ENCODE results near the gene CCL5. TPM values are rescaled to one million over a fixed set of nuclear protein-coding genes. Genes with fewer than 3 reads are reported as not detected.

Gene CCL5
- polyA plus RNA-seq, 1 donor from 2014 or later, result not detected

DNA sequence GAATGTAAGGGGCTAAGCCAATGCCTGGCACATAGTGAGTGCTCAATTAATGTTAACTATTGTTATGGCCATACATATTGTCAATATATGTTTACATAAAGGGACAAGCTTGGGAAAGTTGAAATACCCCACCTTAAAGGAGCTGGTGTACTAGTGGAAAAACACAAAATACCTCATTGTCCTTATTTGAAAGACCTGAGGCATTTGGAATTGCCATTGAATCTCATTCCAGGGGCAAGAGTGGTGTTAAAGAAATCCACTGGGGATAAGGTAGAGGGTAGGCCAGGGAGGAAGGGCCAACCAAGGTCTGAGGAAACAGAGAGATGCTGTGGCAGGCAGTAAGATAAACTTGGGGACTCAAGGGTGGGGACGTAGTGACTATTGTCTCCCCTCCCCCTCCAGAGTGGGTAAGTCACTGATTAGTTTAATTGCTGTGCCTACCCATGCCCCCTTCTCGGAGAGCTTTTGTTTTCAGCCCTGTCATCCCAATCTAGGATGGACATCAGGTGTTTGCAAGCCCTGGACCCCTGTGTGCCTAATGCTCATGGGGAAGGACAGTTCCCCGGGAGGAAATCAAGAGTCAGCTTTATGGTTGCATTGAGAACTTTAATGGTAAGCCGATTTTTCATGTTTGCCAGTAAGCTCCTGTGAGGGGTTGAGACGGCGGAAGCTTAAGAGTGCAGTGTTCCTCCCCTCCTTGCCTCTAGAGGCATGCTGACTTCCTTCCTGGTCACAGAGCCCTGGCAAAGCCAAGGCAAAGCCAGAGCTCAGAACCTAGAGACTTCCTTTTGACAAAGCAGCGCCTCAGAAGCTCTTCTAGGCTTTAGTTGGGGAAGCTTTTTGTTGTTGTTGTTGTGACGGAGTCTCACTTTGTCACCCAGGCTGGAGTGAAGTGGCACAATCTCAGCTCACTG, 9.0 kb downstream of the CCL5 start:
- Histone ChIP-seq H3K9ac (ENCODE audit: low read length) (no peak overlapping the region), H3K9me3 (ENCODE audit: low read length) (no peaks in the 10 kb centered on the region), H3K79me2 (replicated peaks; ENCODE audit: insufficient read depth, low read length) (no peaks in the 10 kb centered on the region), H2AFZ (ENCODE audit: low read depth, low read length) (no peak overlapping the region), H3K9me2 (ENCODE audit: insufficient read depth, low read length) (no peaks in the 10 kb centered on the region), H4K20me1 (ENCODE audit: insufficient read depth) (no peaks in the 10 kb centered on the region), H3F3A (ENCODE audit: insufficient read depth, low read length, poor library complexity, severe bottlenecking) (no peaks in the 10 kb centered on the region), H3K4me3 (ENCODE audit: low read length) (no peak overlapping the region), H3K36me3 (ENCODE audit: insufficient read depth, low read length) (no peaks in the 10 kb centered on the region), H3K4me2 (ENCODE audit: low read length) (no peak overlapping the region), H3K27ac (ENCODE audit: low read length) (no peak overlapping the region), H3K27me3 (ENCODE audit: insufficient read depth, low read depth, low read length) (no peaks in the 10 kb centered on the region)
- TF ChIP-seq, protein P1, sequence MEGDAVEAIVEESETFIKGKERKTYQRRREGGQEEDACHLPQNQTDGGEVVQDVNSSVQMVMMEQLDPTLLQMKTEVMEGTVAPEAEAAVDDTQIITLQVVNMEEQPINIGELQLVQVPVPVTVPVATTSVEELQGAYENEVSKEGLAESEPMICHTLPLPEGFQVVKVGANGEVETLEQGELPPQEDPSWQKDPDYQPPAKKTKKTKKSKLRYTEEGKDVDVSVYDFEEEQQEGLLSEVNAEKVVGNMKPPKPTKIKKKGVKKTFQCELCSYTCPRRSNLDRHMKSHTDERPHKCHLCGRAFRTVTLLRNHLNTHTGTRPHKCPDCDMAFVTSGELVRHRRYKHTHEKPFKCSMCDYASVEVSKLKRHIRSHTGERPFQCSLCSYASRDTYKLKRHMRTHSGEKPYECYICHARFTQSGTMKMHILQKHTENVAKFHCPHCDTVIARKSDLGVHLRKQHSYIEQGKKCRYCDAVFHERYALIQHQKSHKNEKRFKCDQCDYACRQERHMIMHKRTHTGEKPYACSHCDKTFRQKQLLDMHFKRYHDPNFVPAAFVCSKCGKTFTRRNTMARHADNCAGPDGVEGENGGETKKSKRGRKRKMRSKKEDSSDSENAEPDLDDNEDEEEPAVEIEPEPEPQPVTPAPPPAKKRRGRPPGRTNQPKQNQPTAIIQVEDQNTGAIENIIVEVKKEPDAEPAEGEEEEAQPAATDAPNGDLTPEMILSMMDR (IDR thresholded peaks at IDR 0.05; ENCODE audit: poor library complexity, severe bottlenecking), result no peak
- TF ChIP-seq MXI1 (conservative IDR thresholded peaks at IDR 0.05; ENCODE audit: poor library complexity, severe bottlenecking) (no peak), SMC3 (conservative IDR thresholded peaks at IDR 0.05; ENCODE audit: poor library complexity) (no peak), EZH2 (IDR thresholded peaks at IDR 0.05; ENCODE audit: borderline replicate concordance, insufficient read depth, low read length, poor library complexity, severe bottlenecking) (no peak), TAF1 (IDR thresholded peaks at IDR 0.05; ENCODE audit: low read depth) (no peak), EP300 (conservative IDR thresholded peaks at IDR 0.05; ENCODE audit: poor library complexity, severe bottlenecking) (no peak), POLR2AphosphoS5 (IDR thresholded peaks at IDR 0.05) (no peak), RAD21 (conservative IDR thresholded peaks at IDR 0.05) (no peak)
- TF ChIP-seq, protein P2, sequence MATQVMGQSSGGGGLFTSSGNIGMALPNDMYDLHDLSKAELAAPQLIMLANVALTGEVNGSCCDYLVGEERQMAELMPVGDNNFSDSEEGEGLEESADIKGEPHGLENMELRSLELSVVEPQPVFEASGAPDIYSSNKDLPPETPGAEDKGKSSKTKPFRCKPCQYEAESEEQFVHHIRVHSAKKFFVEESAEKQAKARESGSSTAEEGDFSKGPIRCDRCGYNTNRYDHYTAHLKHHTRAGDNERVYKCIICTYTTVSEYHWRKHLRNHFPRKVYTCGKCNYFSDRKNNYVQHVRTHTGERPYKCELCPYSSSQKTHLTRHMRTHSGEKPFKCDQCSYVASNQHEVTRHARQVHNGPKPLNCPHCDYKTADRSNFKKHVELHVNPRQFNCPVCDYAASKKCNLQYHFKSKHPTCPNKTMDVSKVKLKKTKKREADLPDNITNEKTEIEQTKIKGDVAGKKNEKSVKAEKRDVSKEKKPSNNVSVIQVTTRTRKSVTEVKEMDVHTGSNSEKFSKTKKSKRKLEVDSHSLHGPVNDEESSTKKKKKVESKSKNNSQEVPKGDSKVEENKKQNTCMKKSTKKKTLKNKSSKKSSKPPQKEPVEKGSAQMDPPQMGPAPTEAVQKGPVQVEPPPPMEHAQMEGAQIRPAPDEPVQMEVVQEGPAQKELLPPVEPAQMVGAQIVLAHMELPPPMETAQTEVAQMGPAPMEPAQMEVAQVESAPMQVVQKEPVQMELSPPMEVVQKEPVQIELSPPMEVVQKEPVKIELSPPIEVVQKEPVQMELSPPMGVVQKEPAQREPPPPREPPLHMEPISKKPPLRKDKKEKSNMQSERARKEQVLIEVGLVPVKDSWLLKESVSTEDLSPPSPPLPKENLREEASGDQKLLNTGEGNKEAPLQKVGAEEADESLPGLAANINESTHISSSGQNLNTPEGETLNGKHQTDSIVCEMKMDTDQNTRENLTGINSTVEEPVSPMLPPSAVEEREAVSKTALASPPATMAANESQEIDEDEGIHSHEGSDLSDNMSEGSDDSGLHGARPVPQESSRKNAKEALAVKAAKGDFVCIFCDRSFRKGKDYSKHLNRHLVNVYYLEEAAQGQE (IDR thresholded peaks at IDR 0.05; ENCODE audit: borderline replicate concordance), result no peak

GRCh38 chr17:35868737-35869136, 11.4 kb downstream of the CCL5 start, which contains the start of gene HEATR9:
Gene HEATR9, minus strand, starts transcription at chr17:35868891. Its CDS starts 149 bp downstream, at chr17:35868742.
- Histone ChIP-seq H3K27ac (ENCODE audit: low read length) (no peak within 1 kb of the TSS), H4K20me1 (ENCODE audit: insufficient read depth) (no peaks in the 10 kb centered on the region), H3K9ac (ENCODE audit: low read length) (no peak within 1 kb of the TSS), H3F3A (ENCODE audit: insufficient read depth, low read length, poor library complexity, severe bottlenecking) (no peaks in the 10 kb centered on the region), H3K79me2 (replicated peaks; ENCODE audit: insufficient read depth, low read length) (no peaks in the 10 kb centered on the region), H3K4me3 (ENCODE audit: low read length) (no peak within 1 kb of the TSS), H3K9me3 (ENCODE audit: low read length) (no peaks in the 10 kb centered on the region), H3K36me3 (ENCODE audit: insufficient read depth, low read length) (no peaks in the 10 kb centered on the region), H3K4me2 (ENCODE audit: low read length) (no peak within 1 kb of the TSS), H3K9me2 (ENCODE audit: insufficient read depth, low read length) (no peaks in the 10 kb centered on the region), H3K27me3 (ENCODE audit: insufficient read depth, low read depth, low read length) (no peaks in the 10 kb centered on the region), H2AFZ (ENCODE audit: low read depth, low read length) (no peak within 1 kb of the TSS)
- TF ChIP-seq EP300 (conservative IDR thresholded peaks at IDR 0.05; ENCODE audit: poor library complexity, severe bottlenecking), result no peak
- no peak for TF ChIP-seq RAD21 (conservative IDR thresholded peaks at IDR 0.05)
- TF ChIP-seq EZH2 (IDR thresholded peaks at IDR 0.05; ENCODE audit: borderline replicate concordance, insufficient read depth, low read length, poor library complexity, severe bottlenecking), result no peak
- TF ChIP-seq SMC3 (conservative IDR thresholded peaks at IDR 0.05; ENCODE audit: poor library complexity), result no peak
- no peak for TF ChIP-seq POLR2AphosphoS5 (IDR thresholded peaks at IDR 0.05)
- TF ChIP-seq TAF1 (IDR thresholded peaks at IDR 0.05; ENCODE audit: low read depth), result no peak
- TF ChIP-seq, protein P1 (IDR thresholded peaks at IDR 0.05; ENCODE audit: poor library complexity, severe bottlenecking), result no peak
- TF ChIP-seq, protein P2 (IDR thresholded peaks at IDR 0.05; ENCODE audit: borderline replicate concordance), result no peak
- no peak for TF ChIP-seq MXI1 (conservative IDR thresholded peaks at IDR 0.05; ENCODE audit: poor library complexity, severe bottlenecking)
